Measurements from ENCODE around the gene KIF26A. TPM values are rescaled to one million over a fixed set of nuclear protein-coding genes. Genes with fewer than 3 reads are reported as not detected.

Gene KIF26A
- total RNA-seq, 1 donor from 2014 or later: 15.0 TPM

DNA sequence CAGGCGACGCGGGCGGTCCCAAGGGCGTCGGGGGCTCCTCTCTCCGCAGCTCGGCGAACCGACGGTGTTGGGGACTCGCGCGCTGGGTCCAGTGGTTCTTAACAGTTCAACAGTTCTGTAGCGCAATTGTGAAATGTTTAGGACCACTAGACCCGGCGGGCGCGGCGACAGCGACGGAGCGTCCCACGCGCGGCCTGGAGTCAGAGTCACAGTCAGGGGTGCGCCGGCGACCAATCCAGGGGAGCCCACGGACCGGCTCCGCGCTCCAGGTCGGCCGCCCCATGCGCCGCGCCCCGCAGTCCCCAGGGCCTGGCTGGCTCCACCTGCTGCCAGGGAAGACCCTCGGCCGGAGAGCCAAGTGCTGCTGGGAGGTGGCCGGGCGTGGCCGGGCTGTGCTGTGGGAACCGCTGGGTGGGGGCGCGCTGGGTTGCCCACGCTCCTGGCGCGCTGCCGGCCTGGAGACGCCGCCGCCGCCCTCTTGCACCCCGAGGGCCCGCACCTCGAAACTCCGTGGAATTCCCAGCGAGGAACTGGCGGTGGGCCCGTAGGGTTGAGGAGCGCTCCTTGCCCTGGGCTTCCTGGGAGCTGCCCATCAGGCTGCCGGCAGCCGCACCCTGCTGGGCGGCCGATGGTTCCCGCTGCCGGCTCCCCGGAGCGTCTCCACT lies 20.9 kb upstream of the KIF26A start:
- H3K4me3 Mint-ChIP-seq: no peak overlapping the region
- DNase-seq (ENCODE audit: low read depth, low spot score): no peak
- peaks cover 77% of the 10 kb centered on the region for H3K27me3 Mint-ChIP-seq (ENCODE audit: low read depth)

DNA sequence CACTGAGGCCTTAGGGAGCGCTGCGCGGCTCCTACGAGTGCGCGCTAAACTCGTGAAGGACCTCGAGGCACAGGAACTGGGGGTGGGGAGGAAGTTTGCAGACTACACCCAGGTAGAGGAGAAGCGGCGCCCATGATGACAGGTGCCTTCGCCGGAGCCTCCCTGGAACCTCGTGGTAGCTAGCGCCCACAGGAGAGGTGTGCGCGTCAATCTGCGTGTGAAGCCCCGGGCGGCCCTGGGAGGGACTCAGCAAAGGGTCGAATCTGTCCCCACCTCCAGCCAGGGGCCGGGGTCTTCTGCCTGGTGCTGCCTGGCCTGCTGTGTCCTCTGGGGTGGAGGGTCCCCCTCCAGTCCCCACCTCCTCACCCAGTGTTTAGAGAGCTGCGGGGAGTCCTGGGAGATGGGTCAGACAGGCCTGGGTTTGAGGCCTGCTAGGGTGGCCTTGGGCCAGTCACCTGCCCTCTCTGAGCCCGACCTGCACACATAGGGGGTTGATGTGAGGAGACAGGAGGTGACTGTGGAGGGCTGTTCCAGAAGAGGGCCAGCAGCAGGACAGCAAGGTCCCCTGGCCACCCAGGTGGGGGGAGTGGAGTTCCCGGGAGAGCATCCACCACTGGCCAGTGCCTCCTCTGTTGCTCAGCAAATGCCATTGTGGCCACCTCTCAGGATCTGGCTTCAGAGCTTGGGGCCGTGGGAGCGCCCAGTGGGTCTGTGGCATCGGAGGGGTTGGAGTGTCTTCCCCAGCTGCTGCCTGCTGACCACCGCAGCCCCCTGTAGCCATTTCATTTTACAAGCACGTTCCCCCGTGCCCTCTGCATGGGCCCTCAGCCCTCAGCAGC lies 20.2 kb upstream of the KIF26A start:
- Mint-ChIP-seq H3K4me3 (no peak overlapping the region), H3K27me3 (ENCODE audit: low read depth) (peaks cover 84% of the 10 kb centered on the region)

More for the DNA sequence above, 20.9 kb upstream of the KIF26A start:
- TF ChIP-seq, protein P1, sequence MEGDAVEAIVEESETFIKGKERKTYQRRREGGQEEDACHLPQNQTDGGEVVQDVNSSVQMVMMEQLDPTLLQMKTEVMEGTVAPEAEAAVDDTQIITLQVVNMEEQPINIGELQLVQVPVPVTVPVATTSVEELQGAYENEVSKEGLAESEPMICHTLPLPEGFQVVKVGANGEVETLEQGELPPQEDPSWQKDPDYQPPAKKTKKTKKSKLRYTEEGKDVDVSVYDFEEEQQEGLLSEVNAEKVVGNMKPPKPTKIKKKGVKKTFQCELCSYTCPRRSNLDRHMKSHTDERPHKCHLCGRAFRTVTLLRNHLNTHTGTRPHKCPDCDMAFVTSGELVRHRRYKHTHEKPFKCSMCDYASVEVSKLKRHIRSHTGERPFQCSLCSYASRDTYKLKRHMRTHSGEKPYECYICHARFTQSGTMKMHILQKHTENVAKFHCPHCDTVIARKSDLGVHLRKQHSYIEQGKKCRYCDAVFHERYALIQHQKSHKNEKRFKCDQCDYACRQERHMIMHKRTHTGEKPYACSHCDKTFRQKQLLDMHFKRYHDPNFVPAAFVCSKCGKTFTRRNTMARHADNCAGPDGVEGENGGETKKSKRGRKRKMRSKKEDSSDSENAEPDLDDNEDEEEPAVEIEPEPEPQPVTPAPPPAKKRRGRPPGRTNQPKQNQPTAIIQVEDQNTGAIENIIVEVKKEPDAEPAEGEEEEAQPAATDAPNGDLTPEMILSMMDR (conservative IDR thresholded peaks at IDR 0.05): no peak
- no peak overlapping the region for H3K27ac Mint-ChIP-seq (ENCODE audit: unreplicated experiment)
- H3K9me3 Mint-ChIP-seq: no peaks in the 10 kb centered on the region
- H3K4me1 Mint-ChIP-seq: no peaks in the 10 kb centered on the region
- H3K36me3 Mint-ChIP-seq (ENCODE audit: low read depth): no peaks in the 10 kb centered on the region

DNA sequence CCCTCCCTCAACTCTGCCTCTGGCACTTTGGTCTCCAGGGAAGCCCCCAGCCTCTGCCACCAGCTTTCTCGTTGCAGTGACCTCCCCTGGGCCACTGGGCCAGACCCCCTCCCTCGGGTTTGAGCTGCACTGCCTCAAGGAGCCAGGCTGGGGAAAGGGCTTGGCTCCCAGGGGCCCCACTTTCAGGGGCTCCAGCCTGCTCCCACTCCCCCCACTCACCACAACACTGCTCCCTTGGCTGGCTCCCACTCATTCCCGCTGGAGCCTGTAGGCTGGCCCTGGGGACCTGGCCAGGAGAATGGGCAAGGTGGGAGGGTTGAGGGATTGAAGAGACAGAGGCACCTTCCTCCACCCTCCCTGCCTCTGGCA lies 19.3 kb upstream of the KIF26A start:
- Mint-ChIP-seq H3K4me3 (no peak overlapping the region), H3K36me3 (ENCODE audit: low read depth) (no peaks in the 10 kb centered on the region), H3K27me3 (ENCODE audit: low read depth) (peaks cover 88% of the 10 kb centered on the region), H3K4me1 (no peaks in the 10 kb centered on the region), H3K27ac (ENCODE audit: unreplicated experiment) (no peak overlapping the region), H3K9me3 (no peaks in the 10 kb centered on the region)
- no peak for DNase-seq (ENCODE audit: low read depth, low spot score)
- TF ChIP-seq, protein P1 (conservative IDR thresholded peaks at IDR 0.05): no peak

More for the DNA sequence above, 20.2 kb upstream of the KIF26A start:
- Mint-ChIP-seq H3K27ac (ENCODE audit: unreplicated experiment) (no peak overlapping the region), H3K9me3 (no peaks in the 10 kb centered on the region), H3K36me3 (ENCODE audit: low read depth) (no peaks in the 10 kb centered on the region), H3K4me1 (no peaks in the 10 kb centered on the region)
- TF ChIP-seq, protein P1 (conservative IDR thresholded peaks at IDR 0.05): no peak
- DNase-seq (ENCODE audit: low read depth, low spot score): no peak

DNA sequence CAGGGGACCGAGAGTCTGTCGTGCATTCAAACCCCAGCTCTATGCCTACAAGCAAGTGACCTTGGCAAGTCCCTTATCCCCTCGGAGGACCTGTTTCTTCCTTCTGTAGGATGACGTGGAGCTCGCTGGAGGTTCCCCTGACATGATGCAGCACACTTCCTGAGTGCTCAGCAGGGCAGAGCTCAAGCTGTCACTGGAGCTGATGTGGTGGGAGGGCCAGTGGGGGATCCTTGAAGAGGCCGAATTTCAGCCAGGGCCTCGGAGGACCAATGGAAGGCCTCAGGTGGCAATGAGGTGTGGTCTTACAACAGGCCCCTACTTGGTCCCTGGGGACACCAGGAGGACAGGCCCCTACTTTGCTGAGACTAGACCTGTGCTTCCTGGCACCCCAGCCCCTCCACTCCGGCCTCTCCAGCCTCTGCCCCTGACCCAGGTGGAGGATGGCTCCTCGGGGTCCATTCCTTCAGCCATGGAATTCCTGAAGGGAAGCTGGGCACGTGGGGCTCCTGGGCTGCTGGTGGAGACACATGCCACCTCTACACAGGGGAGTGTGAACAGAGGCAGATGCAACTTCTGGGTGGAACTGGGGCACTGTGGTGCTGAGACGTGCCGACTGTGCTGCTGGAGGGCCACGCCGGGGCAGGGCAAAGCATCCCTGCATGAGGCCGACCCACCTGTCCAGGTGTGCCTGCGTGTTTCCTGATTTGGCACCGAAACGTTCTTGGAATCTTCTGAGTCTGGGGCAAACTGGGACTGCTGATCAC lies 18.7 kb upstream of the KIF26A start:
- Mint-ChIP-seq H3K4me1 (no peaks in the 10 kb centered on the region), H3K4me3 (no peak overlapping the region), H3K27me3 (ENCODE audit: low read depth) (peaks cover 83% of the 10 kb centered on the region), H3K27ac (ENCODE audit: unreplicated experiment) (no peak overlapping the region), H3K9me3 (no peaks in the 10 kb centered on the region), H3K36me3 (ENCODE audit: low read depth) (no peaks in the 10 kb centered on the region)
- DNase-seq (ENCODE audit: low read depth, low spot score): no peak
- TF ChIP-seq, protein P1 (conservative IDR thresholded peaks at IDR 0.05): no peak

DNA sequence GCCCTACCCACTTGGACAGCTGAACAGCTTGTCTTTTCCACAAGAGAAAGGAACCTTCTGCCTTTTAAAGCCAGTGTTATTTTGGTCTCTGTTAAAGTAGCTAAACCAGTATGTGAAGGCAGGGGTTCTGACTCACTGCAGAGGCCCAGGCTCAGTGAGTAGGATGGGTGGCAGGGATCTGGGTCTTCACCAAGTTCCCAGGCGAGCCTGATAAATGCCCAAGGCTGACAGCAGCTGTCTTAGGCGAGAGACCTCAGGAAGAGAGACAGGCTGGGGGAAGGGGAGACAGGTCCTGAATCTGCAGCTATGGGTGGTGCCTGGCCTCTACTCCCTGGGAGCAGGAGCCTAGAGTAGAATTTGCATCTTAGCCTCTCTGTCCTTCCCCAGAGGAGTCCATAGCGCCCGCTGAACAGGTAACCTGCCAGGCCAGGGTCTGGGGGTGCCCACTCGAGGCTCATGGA lies 18.1 kb upstream of the KIF26A start:
- no peak overlapping the region for H3K4me3 Mint-ChIP-seq
- TF ChIP-seq, protein P1 (conservative IDR thresholded peaks at IDR 0.05): no peak
- no peak for DNase-seq (ENCODE audit: low read depth, low spot score)
- H3K27me3 Mint-ChIP-seq (ENCODE audit: low read depth): peaks cover 79% of the 10 kb centered on the region
- no peak overlapping the region for H3K27ac Mint-ChIP-seq (ENCODE audit: unreplicated experiment)
- peaks cover 4% of the 10 kb centered on the region for H3K9me3 Mint-ChIP-seq
- H3K4me1 Mint-ChIP-seq: no peaks in the 10 kb centered on the region
- H3K36me3 Mint-ChIP-seq (ENCODE audit: low read depth): no peaks in the 10 kb centered on the region
